Neural cell (in vitro differentiated cells): ENCODE results near the gene RNPEP. TPM values are rescaled to one million over a fixed set of nuclear protein-coding genes. Genes with fewer than 3 reads are reported as not detected.

Experiments used
- H2AFZ ChIP-seq: fragments of 200-600, 300-800 bp; sonication (generic), shearing (Covaris generic); 2 replicates; pipeline ENCODE4 v1.6.0; 2014; ENCODE audit warnings: low read depth, mild to moderate bottlenecking, antibody characterized with exemption, low read length, moderate library complexity
- H3F3A ChIP-seq: fragments of 200-600 bp; shearing (Covaris generic); 2 replicates; pipeline ENCODE4 v1.6.1; 2016; ENCODE audit warnings: mild to moderate bottlenecking, moderate library complexity, mixed read lengths, antibody characterized with exemption, low read length; ENCODE audit not compliant: insufficient read depth, poor library complexity, severe bottlenecking
- H3K27ac ChIP-seq: fragments of 200-600, 300-800 bp; sonication (generic), shearing (Covaris generic); 2 replicates; pipeline ENCODE4 v1.5.1; 2014; ENCODE audit warnings: mild to moderate bottlenecking, low read length, moderate library complexity
- H3K27me3 ChIP-seq: fragments of 300-800, 200-600 bp; sonication (generic), shearing (Covaris generic); 2 replicates; pipeline ENCODE4 v1.6.0; 2014; ENCODE audit warnings: mild to moderate bottlenecking, low read depth, low read length, moderate library complexity; ENCODE audit not compliant: insufficient read depth
- H3K36me3 ChIP-seq: fragments of 300-800, 200-600 bp; sonication (generic), shearing (Covaris generic); 2 replicates; pipeline ENCODE4 v1.5.1; 2014; ENCODE audit warnings: mild to moderate bottlenecking, antibody characterized with exemption, low read length, moderate library complexity; ENCODE audit not compliant: insufficient read depth
- H3K4me2 ChIP-seq: fragments of 300-800, 200-600 bp; sonication (generic), shearing (Covaris generic); 2 replicates; pipeline ENCODE4 v1.6.0; 2014; ENCODE audit warnings: mild to moderate bottlenecking, low read length
- H3K4me3 ChIP-seq: fragments of 300-800, 200-600 bp; sonication (generic), shearing (Covaris generic); 2 replicates; pipeline ENCODE4 v1.5.1; 2014; ENCODE audit warnings: mild to moderate bottlenecking, low read length, moderate library complexity
- H3K79me2 ChIP-seq: fragments of 200-600 bp; shearing (Covaris generic); replicated peaks from 2 replicates; pipeline ENCODE4 v1.6.0; 2014; ENCODE audit warnings: mild to moderate bottlenecking, low read length, moderate library complexity; ENCODE audit not compliant: insufficient read depth
- H3K9ac ChIP-seq: fragments of 300-800, 200-600 bp; sonication (generic), shearing (Covaris generic); 2 replicates; pipeline ENCODE4 v1.6.1; 2016; ENCODE audit warnings: mild to moderate bottlenecking, low read length, mixed read lengths
- H3K9me2 ChIP-seq: fragments of 200-600 bp; shearing (Covaris generic); 2 replicates; pipeline ENCODE4 v1.6.1; 2016; ENCODE audit warnings: mild to moderate bottlenecking, low read length, mixed read lengths; ENCODE audit not compliant: insufficient read depth
- H3K9me3 ChIP-seq: fragments of 200-600, 300-800 bp; sonication (generic), shearing (Covaris generic); 2 replicates; pipeline ENCODE4 v1.6.1; 2016; ENCODE audit warnings: mild to moderate bottlenecking, mixed run types, low read length, moderate library complexity, mixed read lengths
- H4K20me1 ChIP-seq: fragments of 200-600 bp; shearing (Covaris generic); 2 replicates; pipeline ENCODE4 v1.6.1; 2016; ENCODE audit warnings: mild to moderate bottlenecking, mixed run types; ENCODE audit not compliant: insufficient read depth
- EP300 ChIP-seq: fragments of 450-650 bp; conservative IDR thresholded peaks from 2 replicates; pipeline ENCODE4 v1.6.1; 2014; ENCODE audit warnings: antibody characterized with exemption, mild to moderate bottlenecking, moderate library complexity; ENCODE audit not compliant: poor library complexity, severe bottlenecking
- EZH2 ChIP-seq: fragments of 200-600, 300-800 bp; shearing (Covaris generic), sonication (generic); IDR thresholded peaks from 2 replicates; pipeline ENCODE4 v1.6.1; 2014; ENCODE audit warnings: antibody characterized with exemption, low read length, borderline replicate concordance, mild to moderate bottlenecking; ENCODE audit not compliant: insufficient read depth, poor library complexity, severe bottlenecking
- MXI1 ChIP-seq: fragments of 450-650 bp; conservative IDR thresholded peaks from 2 replicates; pipeline ENCODE4 v1.6.1; 2014; ENCODE audit warnings: antibody characterized with exemption, mild to moderate bottlenecking; ENCODE audit not compliant: poor library complexity, severe bottlenecking
- POLR2AphosphoS5 ChIP-seq: IDR thresholded peaks from 2 replicates; pipeline ENCODE4 v1.6.1; 2012
- RAD21 ChIP-seq: fragments of 450-650 bp; conservative IDR thresholded peaks from 2 replicates; pipeline ENCODE4 v1.6.1; 2014; ENCODE audit warnings: antibody characterized with exemption, mild to moderate bottlenecking, moderate library complexity
- SMC3 ChIP-seq: fragments of 450-650 bp; conservative IDR thresholded peaks from 2 replicates; pipeline ENCODE4 v1.6.1; 2014; ENCODE audit warnings: antibody characterized with exemption, mild to moderate bottlenecking, moderate library complexity; ENCODE audit not compliant: poor library complexity
- TAF1 ChIP-seq: IDR thresholded peaks from 2 replicates; pipeline ENCODE4 v1.6.1; 2012; ENCODE audit warnings: low read depth
- polyA plus RNA-seq: library from polyadenylated mRNA; depleted of rRNA; stranded (reverse); fragments of >200 nt; gene quantifications from 2 replicates; pipeline ENCODE4 v1.2.3, GENCODE V29; 2014
- TF ChIP-seq, protein P1 (sequence below): IDR thresholded peaks from 2 replicates; pipeline ENCODE4 v1.6.1; 2012; ENCODE audit warnings: borderline replicate concordance
- TF ChIP-seq, protein P2 (sequence below): fragments of 450-650 bp; IDR thresholded peaks from 2 replicates; pipeline ENCODE4 v1.5.1; 2014; ENCODE audit warnings: antibody characterized with exemption, mild to moderate bottlenecking, moderate library complexity; ENCODE audit not compliant: poor library complexity, severe bottlenecking

Gene RNPEP
- polyA plus RNA-seq, 1 donor from 2014 or later, result 33.1 TPM

DNA sequence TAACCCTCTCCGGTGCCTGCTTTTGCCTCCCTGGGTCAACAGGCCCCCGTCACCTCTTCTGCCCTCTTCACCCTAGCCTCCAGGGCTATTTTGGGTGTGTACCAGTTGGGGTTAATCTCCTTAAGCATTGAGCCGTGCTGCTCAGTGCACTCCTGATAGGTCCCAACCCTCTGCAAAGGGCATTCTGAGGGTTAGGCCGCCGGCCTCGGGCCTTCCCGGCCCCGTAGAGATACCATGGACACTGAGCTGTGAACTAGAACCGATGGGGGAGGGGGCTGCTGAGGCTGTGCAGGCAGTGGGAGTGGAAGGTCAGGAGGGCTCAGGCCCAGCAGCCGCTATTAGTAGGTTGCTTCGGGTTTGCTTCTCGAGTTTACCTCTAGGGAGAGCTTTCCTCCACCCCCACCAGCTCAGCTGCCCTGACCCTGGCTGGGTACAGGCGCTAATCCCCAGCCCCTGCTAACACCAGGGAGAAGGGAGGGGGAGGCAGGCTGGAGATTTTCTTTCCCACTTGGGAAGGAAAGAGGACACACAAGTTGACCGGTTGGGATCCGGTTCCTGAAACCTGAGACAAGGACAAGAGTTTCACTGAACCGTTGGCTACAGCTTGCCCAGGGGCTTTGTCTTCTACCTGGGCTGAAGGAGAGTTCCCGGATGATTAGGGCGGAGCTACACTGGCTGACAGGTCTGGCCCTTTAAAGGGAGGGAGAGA is 40.9 kb upstream of the RNPEP start:
- no peaks in the 10 kb centered on the region for H4K20me1 ChIP-seq
- no peak overlapping the region for H3K4me2 ChIP-seq
- no peaks in the 10 kb centered on the region for H3K79me2 ChIP-seq
- TF ChIP-seq SMC3 (no peak), MXI1 (no peak)
- TF ChIP-seq, protein P1, sequence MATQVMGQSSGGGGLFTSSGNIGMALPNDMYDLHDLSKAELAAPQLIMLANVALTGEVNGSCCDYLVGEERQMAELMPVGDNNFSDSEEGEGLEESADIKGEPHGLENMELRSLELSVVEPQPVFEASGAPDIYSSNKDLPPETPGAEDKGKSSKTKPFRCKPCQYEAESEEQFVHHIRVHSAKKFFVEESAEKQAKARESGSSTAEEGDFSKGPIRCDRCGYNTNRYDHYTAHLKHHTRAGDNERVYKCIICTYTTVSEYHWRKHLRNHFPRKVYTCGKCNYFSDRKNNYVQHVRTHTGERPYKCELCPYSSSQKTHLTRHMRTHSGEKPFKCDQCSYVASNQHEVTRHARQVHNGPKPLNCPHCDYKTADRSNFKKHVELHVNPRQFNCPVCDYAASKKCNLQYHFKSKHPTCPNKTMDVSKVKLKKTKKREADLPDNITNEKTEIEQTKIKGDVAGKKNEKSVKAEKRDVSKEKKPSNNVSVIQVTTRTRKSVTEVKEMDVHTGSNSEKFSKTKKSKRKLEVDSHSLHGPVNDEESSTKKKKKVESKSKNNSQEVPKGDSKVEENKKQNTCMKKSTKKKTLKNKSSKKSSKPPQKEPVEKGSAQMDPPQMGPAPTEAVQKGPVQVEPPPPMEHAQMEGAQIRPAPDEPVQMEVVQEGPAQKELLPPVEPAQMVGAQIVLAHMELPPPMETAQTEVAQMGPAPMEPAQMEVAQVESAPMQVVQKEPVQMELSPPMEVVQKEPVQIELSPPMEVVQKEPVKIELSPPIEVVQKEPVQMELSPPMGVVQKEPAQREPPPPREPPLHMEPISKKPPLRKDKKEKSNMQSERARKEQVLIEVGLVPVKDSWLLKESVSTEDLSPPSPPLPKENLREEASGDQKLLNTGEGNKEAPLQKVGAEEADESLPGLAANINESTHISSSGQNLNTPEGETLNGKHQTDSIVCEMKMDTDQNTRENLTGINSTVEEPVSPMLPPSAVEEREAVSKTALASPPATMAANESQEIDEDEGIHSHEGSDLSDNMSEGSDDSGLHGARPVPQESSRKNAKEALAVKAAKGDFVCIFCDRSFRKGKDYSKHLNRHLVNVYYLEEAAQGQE, result no peak
- no peaks in the 10 kb centered on the region for H3K36me3 ChIP-seq
- no peak overlapping the region for H3K27ac ChIP-seq
- H2AFZ ChIP-seq, result no peak overlapping the region
- no peaks in the 10 kb centered on the region for H3K9me3 ChIP-seq
- H3K4me3 ChIP-seq, result no peak overlapping the region
- no peaks in the 10 kb centered on the region for H3F3A ChIP-seq
- peaks cover 15% of the 10 kb centered on the region for H3K27me3 ChIP-seq
- H3K9me2 ChIP-seq, result no peaks in the 10 kb centered on the region
- no peak overlapping the region for H3K9ac ChIP-seq

DNA sequence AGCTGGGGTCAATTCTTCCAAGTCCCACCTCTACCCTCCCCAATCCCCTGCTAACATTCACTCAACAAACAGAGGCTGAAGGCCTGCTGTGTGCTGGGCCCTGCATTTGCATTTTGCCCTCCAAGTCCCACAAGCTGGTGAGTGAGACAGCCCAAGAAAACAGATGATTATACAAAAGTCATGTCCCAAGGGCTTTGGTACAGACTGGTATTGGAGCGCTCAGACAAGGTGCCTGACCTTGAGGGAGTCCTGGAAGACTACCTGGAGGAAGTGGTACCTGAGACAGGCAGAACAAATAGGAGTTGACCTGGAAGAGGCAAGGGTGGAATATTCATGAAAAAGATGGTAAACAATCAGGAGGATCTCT is 40.3 kb upstream of the RNPEP start:
- Histone ChIP-seq H3K4me3 (no peak overlapping the region), H4K20me1 (no peaks in the 10 kb centered on the region), H3K27ac (no peak overlapping the region), H3K4me2 (no peak overlapping the region), H2AFZ (no peak overlapping the region), H3K9me2 (no peaks in the 10 kb centered on the region), H3K36me3 (no peaks in the 10 kb centered on the region), H3F3A (no peaks in the 10 kb centered on the region), H3K79me2 (no peaks in the 10 kb centered on the region), H3K27me3 (peaks cover 21% of the 10 kb centered on the region), H3K9me3 (no peaks in the 10 kb centered on the region), H3K9ac (no peak overlapping the region)
- TF ChIP-seq EZH2, result no peak
- TF ChIP-seq, protein P1, result no peak

DNA sequence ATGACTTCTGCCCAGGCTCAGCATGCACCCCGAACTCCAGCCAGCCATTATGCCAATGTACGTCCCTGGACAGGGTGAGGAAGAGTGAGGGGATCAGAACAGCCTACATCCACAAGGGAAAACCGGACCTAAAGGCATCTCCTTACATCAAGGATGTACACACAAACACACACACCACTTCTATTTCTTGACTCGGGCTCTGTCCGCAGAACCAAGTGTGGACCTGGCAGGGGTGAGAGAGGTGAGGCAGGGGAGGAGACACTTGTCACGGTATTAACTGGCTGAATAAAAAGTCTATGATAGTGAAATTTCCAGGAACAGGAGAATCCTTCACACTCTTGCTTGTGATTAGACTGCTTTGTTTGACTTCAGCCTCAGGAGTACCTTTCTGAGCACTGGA is 38.4 kb upstream of the RNPEP start:
- Histone ChIP-seq H3K4me2 (no peak overlapping the region), H3K9ac (no peak overlapping the region), H3K9me2 (no peaks in the 10 kb centered on the region), H3K27me3 (peaks cover 32% of the 10 kb centered on the region), H3K4me3 (no peak overlapping the region), H3K79me2 (no peaks in the 10 kb centered on the region), H2AFZ (no peak overlapping the region), H3K27ac (no peak overlapping the region), H3F3A (no peaks in the 10 kb centered on the region), H3K36me3 (no peaks in the 10 kb centered on the region), H3K9me3 (no peaks in the 10 kb centered on the region), H4K20me1 (no peaks in the 10 kb centered on the region)
- TF ChIP-seq MXI1 (no peak), SMC3 (no peak), TAF1 (no peak), RAD21 (no peak), EP300 (no peak), POLR2AphosphoS5 (no peak), EZH2 (no peak)
- TF ChIP-seq, protein P2, sequence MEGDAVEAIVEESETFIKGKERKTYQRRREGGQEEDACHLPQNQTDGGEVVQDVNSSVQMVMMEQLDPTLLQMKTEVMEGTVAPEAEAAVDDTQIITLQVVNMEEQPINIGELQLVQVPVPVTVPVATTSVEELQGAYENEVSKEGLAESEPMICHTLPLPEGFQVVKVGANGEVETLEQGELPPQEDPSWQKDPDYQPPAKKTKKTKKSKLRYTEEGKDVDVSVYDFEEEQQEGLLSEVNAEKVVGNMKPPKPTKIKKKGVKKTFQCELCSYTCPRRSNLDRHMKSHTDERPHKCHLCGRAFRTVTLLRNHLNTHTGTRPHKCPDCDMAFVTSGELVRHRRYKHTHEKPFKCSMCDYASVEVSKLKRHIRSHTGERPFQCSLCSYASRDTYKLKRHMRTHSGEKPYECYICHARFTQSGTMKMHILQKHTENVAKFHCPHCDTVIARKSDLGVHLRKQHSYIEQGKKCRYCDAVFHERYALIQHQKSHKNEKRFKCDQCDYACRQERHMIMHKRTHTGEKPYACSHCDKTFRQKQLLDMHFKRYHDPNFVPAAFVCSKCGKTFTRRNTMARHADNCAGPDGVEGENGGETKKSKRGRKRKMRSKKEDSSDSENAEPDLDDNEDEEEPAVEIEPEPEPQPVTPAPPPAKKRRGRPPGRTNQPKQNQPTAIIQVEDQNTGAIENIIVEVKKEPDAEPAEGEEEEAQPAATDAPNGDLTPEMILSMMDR, result no peak
- TF ChIP-seq, protein P1, result no peak
